ENCODE measurements around the gene C8A. TPM values are rescaled to one million over a fixed set of nuclear protein-coding genes. Genes with fewer than 3 reads are reported as not detected.

Gene C8A
- total RNA-seq, 1 experiment from 2014 or later: not detected

GRCh38 chr1:56915960-56916359 is 61.4 kb downstream of the C8A start:
- H3K4me1 ChIP-seq (replicated peaks; ENCODE audit: insufficient read depth): no peaks in the 10 kb centered on the region
- no peaks in the 10 kb centered on the region for H3K36me3 ChIP-seq (ENCODE audit: low read depth)
- H3K27ac ChIP-seq: no peak overlapping the region
- ChIA-PET POLR2A (ENCODE audit: unreplicated experiment) (no interaction called here), CTCF (no interaction called here)
- H4K20me1 ChIP-seq (ENCODE audit: insufficient read depth): no peaks in the 10 kb centered on the region
- no peak overlapping the region for H2AFZ ChIP-seq
- BruUV-seq (replicated peaks): no TSS peak
- intact Hi-C loops (cut with micrococcal nuclease; ENCODE audit: unreplicated experiment): no loop called here
- H3F3A ChIP-seq (ENCODE audit: insufficient read depth, low read depth): no peaks in the 10 kb centered on the region
- H3K9me2 ChIP-seq (ENCODE audit: insufficient read depth): no peaks in the 10 kb centered on the region
- peaks cover 12% of the 10 kb centered on the region for H3K27me3 ChIP-seq (ENCODE audit: insufficient read depth, low read depth)
- no peaks in the 10 kb centered on the region for H3K79me2 ChIP-seq (ENCODE audit: low read depth)
- no peak overlapping the region for H3K4me2 ChIP-seq
- no peak for TF ChIP-seq CTCF (conservative IDR thresholded peaks at IDR 0.05)
- no peak for TF ChIP-seq EZH2 (IDR thresholded peaks at IDR 0.05; ENCODE audit: low read depth)
- H3K4me3 ChIP-seq: no peak overlapping the region
- H3K9me3 ChIP-seq (ENCODE audit: insufficient read depth, low read depth): no peaks in the 10 kb centered on the region
- no peak for DNase-seq

GRCh38 chr1:56916630-56917029 is 62.0 kb downstream of the C8A start:
- BruUV-seq (replicated peaks): no TSS peak
- no peak overlapping the region for H3K4me2 ChIP-seq
- no peaks in the 10 kb centered on the region for H3K9me2 ChIP-seq (ENCODE audit: insufficient read depth)
- no peaks in the 10 kb centered on the region for H3F3A ChIP-seq (ENCODE audit: insufficient read depth, low read depth)
- H3K27ac ChIP-seq: no peak overlapping the region
- H2AFZ ChIP-seq: no peak overlapping the region
- H3K36me3 ChIP-seq (ENCODE audit: low read depth): no peaks in the 10 kb centered on the region
- POLR2A ChIA-PET (ENCODE audit: unreplicated experiment): no interaction called here
- TF ChIP-seq CTCF (conservative IDR thresholded peaks at IDR 0.05) (no peak), EZH2 (IDR thresholded peaks at IDR 0.05; ENCODE audit: low read depth) (no peak)
- intact Hi-C loops (cut with micrococcal nuclease; ENCODE audit: unreplicated experiment): no loop called here
- no peaks in the 10 kb centered on the region for H3K4me1 ChIP-seq (replicated peaks; ENCODE audit: insufficient read depth)
- H3K4me3 ChIP-seq: no peak overlapping the region
- peaks cover 14% of the 10 kb centered on the region for H3K27me3 ChIP-seq (ENCODE audit: insufficient read depth, low read depth)
- no peaks in the 10 kb centered on the region for H3K9me3 ChIP-seq (ENCODE audit: insufficient read depth, low read depth)
- CTCF ChIA-PET: no interaction called here
- DNase-seq: no peak
- H4K20me1 ChIP-seq (ENCODE audit: insufficient read depth): no peaks in the 10 kb centered on the region
- H3K79me2 ChIP-seq (ENCODE audit: low read depth): no peaks in the 10 kb centered on the region

GRCh38 chr1:56917356-56917755 is 62.8 kb downstream of the C8A start:
- BruUV-seq (replicated peaks): no TSS peak
- TF ChIP-seq CTCF (conservative IDR thresholded peaks at IDR 0.05) (no peak), EZH2 (IDR thresholded peaks at IDR 0.05; ENCODE audit: low read depth) (no peak)
- Histone ChIP-seq H3K79me2 (ENCODE audit: low read depth) (no peaks in the 10 kb centered on the region), H3K9me2 (ENCODE audit: insufficient read depth) (no peaks in the 10 kb centered on the region), H3K36me3 (ENCODE audit: low read depth) (no peaks in the 10 kb centered on the region), H3K27ac (no peak overlapping the region), H3K4me3 (no peak overlapping the region), H3K4me2 (no peak overlapping the region), H4K20me1 (ENCODE audit: insufficient read depth) (no peaks in the 10 kb centered on the region), H3F3A (ENCODE audit: insufficient read depth, low read depth) (no peaks in the 10 kb centered on the region), H3K4me1 (replicated peaks; ENCODE audit: insufficient read depth) (no peaks in the 10 kb centered on the region), H3K27me3 (ENCODE audit: insufficient read depth, low read depth) (peaks cover 17% of the 10 kb centered on the region), H2AFZ (no peak overlapping the region), H3K9me3 (ENCODE audit: insufficient read depth, low read depth) (no peaks in the 10 kb centered on the region)
- DNase-seq: no peak
- intact Hi-C loops (cut with micrococcal nuclease; ENCODE audit: unreplicated experiment): no loop called here
- POLR2A ChIA-PET (ENCODE audit: unreplicated experiment): no interaction called here
- CTCF ChIA-PET: no interaction called here
